ENCODE measurements around the gene TRIM38.

GRCh38 chr6:26022737-26023136, 60.1 kb downstream of the TRIM38 start:
- TF ChIP-seq CTCF (IDR thresholded peaks at IDR 0.05; ENCODE audit: borderline replicate concordance, extremely low read depth, low read length, poor library complexity, severe bottlenecking) (no peak), EZH2 (IDR thresholded peaks at IDR 0.05; ENCODE audit: borderline replicate concordance, low read depth, low read length, severe bottlenecking) (no peak)

Data from DND-41 (cell line).